ENCODE measurements around the gene CPLX1.

DNA sequence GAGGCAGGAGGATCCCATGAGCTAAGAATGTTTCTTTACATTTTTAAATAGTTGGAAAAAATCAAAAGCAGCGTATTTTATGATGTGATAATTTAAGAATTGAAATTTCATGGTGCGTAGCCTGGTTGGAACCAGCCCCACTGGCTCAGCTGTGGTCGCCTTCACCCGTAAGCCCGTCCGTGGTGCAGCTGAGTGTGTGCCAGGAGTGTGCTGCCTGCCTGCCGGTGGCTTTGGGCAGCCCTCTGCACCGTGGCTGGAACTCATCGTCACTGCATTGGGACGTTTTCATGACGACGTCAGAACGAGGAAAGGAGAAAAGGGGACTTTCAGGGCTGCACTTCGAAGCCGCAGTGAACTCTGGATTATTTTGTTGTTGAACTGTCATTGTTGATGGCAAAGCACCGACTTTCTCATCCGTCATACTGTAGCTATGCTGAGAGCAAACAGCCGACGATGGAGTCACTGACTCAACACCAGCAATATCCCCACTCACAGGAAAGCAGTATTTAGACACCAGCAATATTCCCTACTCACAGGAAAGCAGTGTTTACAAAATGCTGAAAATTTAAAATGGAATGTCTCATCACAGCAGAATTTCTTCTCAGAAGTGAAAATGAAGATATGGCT is 85.2 kb downstream of the CPLX1 start:
- no peak for TF ChIP-seq CTCF (conservative IDR thresholded peaks at IDR 0.05; ENCODE audit: low read length)
- TF ChIP-seq EZH2phosphoT487 (IDR thresholded peaks at IDR 0.05; ENCODE audit: borderline replicate concordance, low read depth, low read length), result no peak
